ENCODE results near the gene PTPRT. TPM values are rescaled to one million over a fixed set of nuclear protein-coding genes. Genes with fewer than 3 reads are reported as not detected.

Gene PTPRT
- total RNA-seq, 1 donor from 2014 or later = 23.5 TPM

GRCh38 chr20:43231829-43232228 lies 42.1 kb upstream of the PTPRT start:
- no peaks in the 10 kb centered on the region for H3K4me1 ChIP-seq
- no peaks in the 10 kb centered on the region for H3K27me3 ChIP-seq
- no peaks in the 10 kb centered on the region for H3K9me3 ChIP-seq
- H3K4me3 ChIP-seq = no peak overlapping the region
- intact Hi-C loops (cut with DNase I) = no loop called here
- H3K36me3 ChIP-seq = no peaks in the 10 kb centered on the region
- TF ChIP-seq CTCF (IDR thresholded peaks at IDR 0.05) = no peak
- DNase-seq (ENCODE audit: low spot score in 2 of 2) = no peak
- H3K27ac ChIP-seq = no peak overlapping the region

- H3K4me1 ChIP-seq = no peaks in the 10 kb centered on the region
- TF ChIP-seq CTCF (IDR thresholded peaks at IDR 0.05) = no peak
- intact Hi-C loops (cut with DNase I) = no loop called here
Observed at GRCh38 chr20:43229696-43230095, 40.0 kb upstream of the PTPRT start.

GRCh38 chr20:43220612-43221011 lies 30.9 kb upstream of the PTPRT start:
- Histone ChIP-seq H3K4me1 (peaks cover 0 to 29% of the 10 kb centered on the region in 2 donors), H3K36me3 (no peaks in the 10 kb centered on the region), H3K4me3 (no peak overlapping the region), H3K9me3 (no peaks in the 10 kb centered on the region), H3K27me3 (no peaks in the 10 kb centered on the region), H3K27ac (peak overlapping the region; percentile 48 to 76)
- TF ChIP-seq CTCF (IDR thresholded peaks at IDR 0.05) = no peak
- peak in 1 of 2 donors; percentile 74 for DNase-seq (ENCODE audit: low spot score in 2 of 2)
- intact Hi-C loops (cut with DNase I) = no loop called here

More at GRCh38 chr20:43229696-43230095, 40.0 kb upstream of the PTPRT start:
- DNase-seq (ENCODE audit: low spot score in 2 of 2) = no peak
- Histone ChIP-seq H3K36me3 (no peaks in the 10 kb centered on the region), H3K4me3 (no peak overlapping the region), H3K27me3 (no peaks in the 10 kb centered on the region), H3K9me3 (no peaks in the 10 kb centered on the region), H3K27ac (no peak overlapping the region)

GRCh38 chr20:43210901-43211300 lies 21.2 kb upstream of the PTPRT start:
- no peaks in the 10 kb centered on the region for H3K27me3 ChIP-seq
- no peak for DNase-seq (ENCODE audit: low spot score in 2 of 2)
- H3K4me3 ChIP-seq = no peak overlapping the region
- intact Hi-C loops (cut with DNase I) = no loop called here
- H3K27ac ChIP-seq = no peak overlapping the region
- no peaks in the 10 kb centered on the region for H3K4me1 ChIP-seq
- no peak for TF ChIP-seq CTCF (IDR thresholded peaks at IDR 0.05)
- no peaks in the 10 kb centered on the region for H3K9me3 ChIP-seq
- H3K36me3 ChIP-seq = no peaks in the 10 kb centered on the region

GRCh38 chr20:43209831-43210230 lies 20.1 kb upstream of the PTPRT start:
- Histone ChIP-seq H3K4me3 (no peak overlapping the region), H3K4me1 (no peaks in the 10 kb centered on the region), H3K27me3 (no peaks in the 10 kb centered on the region), H3K27ac (no peak overlapping the region), H3K36me3 (no peaks in the 10 kb centered on the region), H3K9me3 (no peaks in the 10 kb centered on the region)
- TF ChIP-seq CTCF (IDR thresholded peaks at IDR 0.05) = no peak
- no peak for DNase-seq (ENCODE audit: low spot score in 2 of 2)
- intact Hi-C loops (cut with DNase I) = no loop called here

- no peak for TF ChIP-seq CTCF (IDR thresholded peaks at IDR 0.05)
- no peaks in the 10 kb centered on the region for H3K36me3 ChIP-seq
- H3K9me3 ChIP-seq = no peaks in the 10 kb centered on the region
- no peak overlapping the region for H3K27ac ChIP-seq
- no peaks in the 10 kb centered on the region for H3K27me3 ChIP-seq
- DNase-seq (ENCODE audit: low spot score in 2 of 2) = no peak
- H3K4me3 ChIP-seq = no peak overlapping the region
- H3K4me1 ChIP-seq = no peaks in the 10 kb centered on the region
- intact Hi-C loops (cut with DNase I) = no loop called here
Observed at GRCh38 chr20:43205699-43206098, 16.0 kb upstream of the PTPRT start.
